Limb (tissue), 2 donors: Measurements from ENCODE around the gene DLGAP4.

Source experiments
- DNase-seq, 2 donors: peaks; one replicate each; pipeline ENCODE4 v3.0.0-alpha.2; 2016; ENCODE audit errors: extremely low spot score in 2 of 2

The DLGAP4 gene

DNA sequence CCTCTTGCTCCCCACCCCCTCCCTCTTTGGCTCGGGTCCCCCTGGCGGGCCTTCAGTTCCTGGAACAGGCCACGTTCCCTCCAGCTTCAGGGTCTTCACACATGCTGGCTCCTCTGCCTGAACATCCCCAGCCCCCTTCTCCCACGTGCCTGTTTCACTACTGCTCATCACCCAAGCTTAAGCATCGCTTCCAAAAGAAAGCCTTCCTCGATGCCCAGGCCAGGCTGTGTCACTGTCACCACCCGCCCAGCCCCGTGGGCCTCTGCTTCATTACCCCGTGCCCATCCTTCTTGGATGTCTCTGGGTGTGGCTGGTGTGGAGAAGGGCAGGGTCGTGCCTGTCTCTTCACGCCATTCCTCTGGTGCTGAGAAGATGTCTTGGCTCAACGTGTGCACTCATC lies 2.8 kb downstream of the DLGAP4 start:
- no peak for DNase-seq

DNA sequence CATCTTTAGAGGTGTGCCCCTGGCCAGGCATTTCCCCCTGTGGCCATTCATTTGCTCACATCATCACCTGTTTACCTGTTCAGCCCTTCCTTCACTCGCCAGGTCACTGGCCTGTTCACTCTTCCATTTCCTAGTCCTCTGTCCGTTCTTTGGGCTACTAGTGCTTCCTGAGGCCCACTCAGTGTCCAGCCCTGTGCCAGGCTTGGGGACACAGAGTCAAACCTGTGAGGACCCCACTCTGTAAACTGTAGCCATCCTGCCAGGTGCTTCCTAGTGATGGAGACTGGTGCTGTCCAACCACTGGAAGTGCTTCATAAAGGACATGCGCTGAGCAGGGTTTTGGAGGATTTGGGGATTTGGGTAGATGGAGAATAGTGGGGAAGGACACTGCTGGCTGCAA lies 3.5 kb downstream of the DLGAP4 start:
- DNase-seq: no peak

GRCh38 chr20:36310215-36310981 lies 4.3 kb downstream of the DLGAP4 start:
- peak in 1 of 2 donors; percentile 6 for DNase-seq

DNA sequence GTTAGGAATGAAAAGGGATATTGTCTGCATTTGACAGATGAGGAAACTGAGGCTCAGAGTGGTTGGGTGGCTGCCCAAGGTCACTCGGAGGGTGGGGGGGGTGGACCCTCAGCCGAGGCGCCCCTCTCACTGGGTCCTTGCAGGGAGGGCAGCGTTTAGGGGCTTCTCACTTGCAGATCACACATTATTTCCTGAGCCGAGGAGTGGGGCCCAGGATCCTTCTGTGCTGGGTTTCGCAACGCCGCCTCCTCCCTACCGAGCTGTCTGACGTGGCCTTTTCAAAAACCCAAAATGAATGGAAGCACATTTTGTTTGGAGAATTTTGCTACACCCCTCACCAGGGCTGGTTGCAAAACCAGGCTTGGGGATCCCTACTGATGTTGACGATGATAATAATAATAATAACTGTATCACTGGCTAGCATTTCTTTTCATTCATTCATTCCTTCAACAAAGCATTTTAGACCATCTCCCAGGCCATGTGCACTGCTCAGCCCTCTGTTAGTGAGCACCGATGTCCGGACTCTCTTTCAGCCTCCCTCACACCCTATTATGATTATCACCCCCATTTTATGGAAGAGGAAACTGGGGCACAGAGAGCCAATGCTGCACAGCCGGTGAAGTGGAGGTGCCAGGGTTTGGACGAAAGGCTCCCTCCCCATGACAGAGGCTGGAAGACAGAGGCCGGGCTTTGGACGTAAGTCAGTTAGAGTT lies 5.2 kb downstream of the DLGAP4 start:
- peak in 1 of 2 donors; percentile 20 for DNase-seq

DNA sequence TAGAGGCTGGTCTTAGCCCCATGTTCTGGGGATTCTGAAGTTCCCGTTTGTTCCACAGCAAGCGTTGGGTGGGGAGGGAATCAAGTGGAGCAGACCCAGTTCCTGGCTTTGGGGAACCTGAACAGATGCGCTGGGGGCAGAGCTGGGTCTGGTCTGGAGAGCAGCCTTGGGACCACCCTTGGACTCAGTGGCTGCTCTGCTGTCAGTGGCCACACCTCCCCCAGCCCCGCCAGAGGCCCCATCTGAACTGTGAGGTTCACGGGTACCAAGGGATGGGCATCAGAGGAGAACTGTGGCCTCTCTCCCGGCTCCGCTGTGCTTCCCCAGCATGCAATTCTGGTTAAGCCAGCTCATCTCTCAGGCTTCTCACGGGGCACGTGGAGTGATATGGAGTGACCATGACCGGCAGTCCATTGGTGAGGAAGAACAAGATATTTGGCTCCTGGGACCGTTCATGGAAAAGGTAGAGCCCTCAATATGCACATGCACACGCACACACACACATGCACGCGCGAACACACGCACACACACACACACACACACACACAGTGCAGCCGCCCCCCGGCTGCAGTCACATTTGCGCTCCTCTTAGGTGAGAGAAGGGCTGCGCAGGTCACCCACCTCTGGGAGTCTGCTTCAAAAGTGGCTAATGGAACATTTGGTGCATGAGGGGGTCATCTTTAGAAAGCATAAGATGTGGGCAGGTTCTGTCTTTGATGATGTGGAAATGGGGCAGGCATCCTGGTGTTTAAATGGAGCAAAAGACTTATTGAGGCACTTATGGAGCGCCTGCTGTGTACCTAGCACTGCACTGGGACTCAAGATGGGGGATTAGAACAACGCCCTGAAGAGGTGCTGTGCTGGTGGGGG lies 6.0 kb downstream of the DLGAP4 start:
- DNase-seq: peak in 1 of 2 donors; percentile 16

DNA sequence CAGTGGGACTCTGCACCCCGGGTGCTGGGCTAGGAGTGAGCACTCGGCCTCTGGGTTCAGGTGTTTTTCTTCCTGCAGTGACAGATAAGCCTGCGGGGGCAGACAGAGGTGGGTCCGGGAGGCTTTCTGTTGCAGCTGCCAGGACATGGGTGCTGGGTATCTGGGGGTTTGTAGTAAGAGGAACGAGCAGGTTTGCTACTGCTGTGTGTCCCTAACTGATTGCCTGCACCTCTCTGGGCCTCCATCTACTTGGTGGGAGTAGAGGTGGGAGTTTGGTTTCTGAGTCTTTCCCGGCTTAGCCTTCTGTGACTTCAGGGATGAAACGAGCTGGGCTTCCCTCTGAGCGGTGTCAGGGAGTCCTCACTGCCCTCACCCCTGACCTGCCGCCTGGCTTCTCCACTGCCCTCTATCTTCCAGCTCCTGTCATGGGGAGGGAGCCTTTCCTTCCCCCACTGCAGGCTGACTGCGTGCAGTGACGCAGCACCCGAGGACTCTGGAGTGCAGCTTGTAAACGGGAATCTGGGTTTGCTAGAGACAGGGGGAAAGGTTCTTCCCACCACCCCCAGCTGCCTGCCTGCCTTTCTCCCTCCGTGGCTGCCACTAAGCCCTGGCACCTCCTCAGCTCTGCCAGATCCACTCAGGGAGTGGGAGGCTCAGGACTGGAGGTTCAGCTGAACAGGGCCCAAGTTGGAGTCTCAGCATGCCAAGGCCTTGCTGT lies 6.7 kb downstream of the DLGAP4 start:
- peak in 1 of 2 donors; percentile 12 for DNase-seq

GRCh38 chr20:36313476-36313875 lies 7.3 kb downstream of the DLGAP4 start:
- peak in 1 of 2 donors; percentile 11 for DNase-seq

DNA sequence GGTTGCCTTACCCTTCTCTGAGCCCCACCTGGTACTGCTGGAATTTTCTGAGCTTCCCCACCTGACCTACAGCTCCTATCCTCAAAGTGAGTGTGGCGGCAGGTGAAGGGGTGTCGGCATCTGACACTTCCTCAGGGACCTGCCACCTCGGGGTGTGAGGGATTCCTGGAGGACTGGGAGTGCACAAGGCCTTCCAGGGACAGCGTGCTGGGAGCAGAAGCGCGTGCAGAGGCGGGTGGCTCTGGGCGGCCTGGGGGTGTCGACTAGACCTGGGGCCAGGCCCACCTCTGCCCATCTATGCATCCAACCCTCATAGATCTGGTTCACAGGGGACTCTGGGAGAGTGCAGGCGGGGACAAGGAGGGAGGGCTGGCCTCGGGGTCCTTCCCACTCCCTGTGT lies 7.8 kb downstream of the DLGAP4 start:
- peak in 1 of 2 donors; percentile 17 for DNase-seq

DNA sequence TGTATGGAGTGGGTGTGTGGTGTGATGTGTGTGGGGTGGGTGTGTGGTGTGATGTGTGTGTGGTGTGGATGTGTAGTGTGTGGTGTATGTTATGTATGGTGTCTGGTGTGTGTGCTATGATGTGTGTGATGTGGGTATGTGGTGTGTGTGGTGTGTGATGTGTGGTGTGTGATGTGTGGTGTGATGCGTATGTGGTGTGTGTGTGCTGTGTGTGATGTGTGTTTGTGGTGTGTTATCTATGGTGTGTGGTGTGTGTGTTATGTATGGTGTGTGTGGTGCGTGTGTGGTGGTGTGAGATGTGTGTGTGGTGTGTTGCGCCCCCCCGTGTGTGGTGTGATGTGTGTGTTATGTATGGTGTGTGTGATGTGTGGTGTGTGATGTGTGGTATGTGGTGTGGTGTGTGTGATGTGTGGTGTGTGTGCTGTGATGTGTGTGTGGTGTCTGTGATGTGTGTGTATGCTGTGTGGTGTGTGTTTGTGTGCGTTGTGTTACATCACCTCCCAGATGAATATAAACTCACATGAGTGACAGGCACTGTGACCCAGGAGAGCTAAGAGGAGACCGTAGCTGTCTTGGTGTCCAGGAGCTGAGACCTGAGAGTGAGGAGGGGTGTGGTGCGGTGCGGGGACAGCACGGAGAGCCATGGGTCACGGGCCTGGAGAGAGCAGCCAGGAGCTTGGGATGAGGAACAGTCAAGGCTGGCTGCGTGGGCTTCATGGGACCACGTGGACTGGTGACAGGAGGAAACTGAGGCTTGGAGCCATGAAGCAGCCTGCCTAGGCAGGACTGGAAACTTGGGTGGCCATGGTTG lies 8.8 kb downstream of the DLGAP4 start:
- peak in 1 of 2 donors; percentile 19 for DNase-seq

DNA sequence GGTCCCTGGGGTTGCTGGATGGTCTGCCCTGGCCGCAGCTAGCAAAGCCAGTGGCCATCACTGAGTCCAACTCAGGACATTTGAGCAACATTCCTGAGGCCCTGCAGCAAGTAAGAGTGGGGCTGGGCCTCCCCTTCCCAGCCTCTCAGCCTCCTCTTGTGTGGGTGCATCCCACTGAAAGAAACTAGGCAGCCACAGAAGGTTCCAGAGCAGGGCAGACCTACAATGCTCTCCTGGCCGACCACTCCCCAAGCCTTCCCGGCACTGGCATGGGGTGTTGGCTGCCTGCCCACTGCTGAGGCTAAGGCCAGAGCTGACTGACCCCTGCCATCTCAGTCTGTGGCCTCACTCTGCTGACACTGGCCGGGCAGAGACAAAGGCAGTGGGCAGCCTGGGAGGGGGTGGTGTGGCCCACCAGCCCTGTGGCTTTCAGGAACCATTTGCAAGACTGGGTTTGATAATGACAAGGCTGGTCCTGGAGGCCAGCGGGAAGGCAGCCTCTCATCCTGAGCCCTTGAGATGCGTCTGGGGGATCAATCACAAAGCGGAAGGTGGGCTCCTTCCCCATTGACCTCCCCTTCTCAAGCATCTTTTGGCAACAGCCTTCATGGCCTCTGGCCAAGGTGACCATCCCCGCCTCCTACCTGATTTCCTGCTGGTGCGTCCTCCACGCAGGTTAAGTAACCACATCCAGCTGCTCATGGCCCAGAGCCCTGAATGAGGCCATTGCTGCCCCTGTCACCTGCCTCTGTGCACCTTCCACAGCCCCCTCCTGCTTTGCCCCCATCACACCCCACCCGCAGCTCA lies 9.6 kb downstream of the DLGAP4 start:
- peak in 1 of 2 donors; percentile 29 for DNase-seq

GRCh38 chr20:36317675-36318074 lies 11.5 kb downstream of the DLGAP4 start:
- no peak for DNase-seq

GRCh38 chr20:36318166-36318565 lies 12.0 kb downstream of the DLGAP4 start:
- DNase-seq: peak in 1 of 2 donors; percentile 23

DNA sequence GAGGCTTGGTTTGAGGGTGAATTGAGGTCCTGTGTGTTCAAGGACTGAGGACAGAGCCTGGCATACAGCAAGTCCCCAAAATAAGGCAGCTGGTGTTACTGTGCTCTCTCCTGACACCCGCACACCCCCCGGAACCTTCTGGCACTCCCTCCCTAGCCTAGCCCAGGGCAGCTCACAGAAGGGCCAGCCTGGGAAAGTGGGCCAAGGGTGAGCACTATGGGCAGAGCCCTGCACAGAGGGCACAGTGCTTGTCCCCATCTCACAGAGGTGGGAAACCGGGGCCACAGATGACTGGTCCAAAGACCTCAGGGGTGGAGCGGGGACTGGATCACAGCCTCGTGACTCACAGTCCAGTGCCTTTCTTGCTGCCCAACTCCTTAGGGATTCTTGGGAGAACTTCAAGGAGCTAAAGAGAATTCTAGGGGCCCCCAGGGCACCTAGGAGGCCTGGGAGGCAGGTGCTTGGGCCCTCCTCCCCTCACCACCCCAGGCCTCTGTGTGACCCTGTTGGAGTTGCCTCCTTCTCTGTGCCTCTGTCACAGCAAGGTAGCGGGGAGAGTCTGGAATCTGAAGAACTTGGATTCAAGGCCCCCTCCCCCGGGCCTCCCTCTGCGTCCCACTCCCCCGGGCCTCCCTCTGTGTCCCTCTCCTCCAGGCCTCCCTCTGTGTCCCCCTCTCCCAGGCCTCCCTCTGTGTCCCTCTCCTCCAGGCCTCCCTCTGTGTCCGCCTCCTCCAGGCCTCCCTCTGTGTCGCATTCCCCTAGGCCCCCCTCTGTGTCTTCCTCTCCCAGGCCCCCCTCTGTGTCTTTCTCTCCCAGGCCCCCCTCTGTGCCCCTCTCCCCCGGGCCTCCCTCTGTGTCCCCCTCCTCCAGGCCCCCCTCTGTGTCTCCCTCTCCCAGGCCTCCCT lies 13.5 kb downstream of the DLGAP4 start:
- no peak for DNase-seq

DNA sequence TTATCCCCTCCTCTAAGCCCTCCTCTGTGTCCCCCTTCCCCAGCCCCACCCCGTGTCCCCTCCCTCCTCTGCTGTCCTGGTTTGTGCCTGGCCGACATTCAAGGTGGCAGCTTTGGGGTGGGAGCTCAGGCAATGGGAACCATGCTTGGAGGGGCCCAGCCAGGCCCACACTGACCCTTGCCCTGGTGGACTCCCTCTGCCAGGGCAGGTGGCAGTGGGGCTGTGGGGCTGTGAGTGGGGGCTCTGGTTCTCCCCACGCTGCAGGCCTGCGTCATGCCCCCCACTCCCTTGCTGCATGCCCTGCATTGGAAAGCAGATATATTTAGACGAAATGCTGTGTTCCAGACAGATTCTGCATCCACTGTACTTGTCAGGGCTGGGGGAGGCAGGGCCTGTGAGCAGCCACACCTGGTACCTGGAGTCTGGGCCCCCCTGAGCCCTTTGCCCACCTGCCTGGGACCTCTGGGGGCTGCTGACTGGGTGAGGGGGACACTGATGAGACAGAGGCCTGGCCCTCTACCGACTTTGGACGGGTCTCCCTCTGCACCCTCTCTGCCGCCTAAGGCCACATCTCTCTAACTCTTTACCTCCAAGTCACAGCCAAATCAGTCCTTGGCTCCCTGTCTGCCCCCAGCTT lies 14.2 kb downstream of the DLGAP4 start:
- no peak for DNase-seq

GRCh38 chr20:36320898-36321695 lies 15.0 kb downstream of the DLGAP4 start:
- DNase-seq: no peak

DNA sequence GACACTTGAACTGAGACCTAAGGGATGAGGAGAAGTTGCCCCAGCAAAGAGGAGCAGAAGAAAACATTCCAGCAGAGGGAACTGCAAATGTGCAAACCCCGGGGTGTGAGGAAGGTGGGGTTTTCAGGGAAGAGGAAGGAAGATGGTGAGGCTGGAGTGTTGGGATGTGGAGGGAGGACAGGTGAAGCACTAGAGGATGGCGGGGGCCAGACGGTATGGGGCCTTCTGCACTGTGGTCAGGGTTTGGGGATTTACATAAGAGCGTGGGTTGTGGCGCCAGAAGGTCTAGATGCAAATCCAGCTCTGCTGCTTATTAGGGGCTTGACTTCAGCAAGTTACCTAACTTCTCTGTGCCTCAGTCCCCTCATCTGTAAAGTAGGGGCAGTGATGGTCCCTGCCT lies 16.0 kb downstream of the DLGAP4 start:
- no peak for DNase-seq

DNA sequence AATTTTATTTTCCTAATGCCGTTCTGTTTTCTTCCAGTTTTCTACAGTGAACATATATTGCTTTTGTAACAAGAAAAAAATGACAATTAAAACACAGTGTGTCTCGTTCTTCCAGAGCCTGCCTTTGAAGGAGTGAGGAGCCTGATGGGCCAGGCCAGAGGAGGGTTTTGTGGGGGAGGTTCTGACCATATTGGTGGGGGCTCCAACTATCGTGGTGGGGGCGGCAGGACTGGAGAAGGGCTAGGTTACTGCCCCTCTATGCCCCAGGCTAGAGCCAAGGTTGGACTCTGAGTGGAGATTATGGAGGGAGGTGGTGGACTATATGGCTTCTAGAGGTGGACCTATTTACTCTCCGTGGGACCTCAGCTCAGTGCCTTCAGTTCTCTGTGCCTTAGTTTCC lies 24.0 kb downstream of the DLGAP4 start:
- DNase-seq: no peak
